Stimulated activated CD4-positive, alpha-beta T cell treated with anti-CD3 and anti-CD28 coated beads, Interleukin-15, amount 100 ng/mL, for 1 hour (primary cell): ENCODE data around the gene SLC2A9.
"Not testable (repeated sequence)": the region's sequence is repeated elsewhere in the genome, so short reads cannot be mapped to it uniquely, and the experiment has no call there.

ENCODE experiments used
- DNase-seq, 2 donors: peaks; one replicate each; pipeline ENCODE4 v3.0.0-alpha.2; 2020; ENCODE audit warnings: low read depth in 1 of 2, low spot score in 1 of 2

Gene SLC2A9

DNA sequence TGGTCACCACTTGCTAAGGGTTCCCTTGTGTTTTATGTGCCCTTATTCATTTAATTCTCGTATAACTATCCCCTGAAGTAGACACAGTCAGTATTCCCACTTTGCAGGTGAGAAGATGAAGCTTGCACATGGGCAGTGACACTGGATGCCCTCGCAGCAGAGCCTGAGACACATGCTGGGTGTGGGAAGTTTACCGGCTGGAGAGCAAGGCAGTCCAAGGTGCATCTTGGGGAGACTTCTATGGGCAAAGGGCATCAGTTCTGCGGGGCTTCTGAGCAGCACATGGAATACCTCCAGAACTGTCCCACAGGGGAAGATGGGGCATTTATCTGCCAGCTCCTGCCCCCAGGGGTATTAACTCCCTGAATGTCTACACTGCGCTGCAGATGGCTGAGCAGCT, 92.2 kb downstream of the SLC2A9 start:
- DNase-seq = no peak

DNA sequence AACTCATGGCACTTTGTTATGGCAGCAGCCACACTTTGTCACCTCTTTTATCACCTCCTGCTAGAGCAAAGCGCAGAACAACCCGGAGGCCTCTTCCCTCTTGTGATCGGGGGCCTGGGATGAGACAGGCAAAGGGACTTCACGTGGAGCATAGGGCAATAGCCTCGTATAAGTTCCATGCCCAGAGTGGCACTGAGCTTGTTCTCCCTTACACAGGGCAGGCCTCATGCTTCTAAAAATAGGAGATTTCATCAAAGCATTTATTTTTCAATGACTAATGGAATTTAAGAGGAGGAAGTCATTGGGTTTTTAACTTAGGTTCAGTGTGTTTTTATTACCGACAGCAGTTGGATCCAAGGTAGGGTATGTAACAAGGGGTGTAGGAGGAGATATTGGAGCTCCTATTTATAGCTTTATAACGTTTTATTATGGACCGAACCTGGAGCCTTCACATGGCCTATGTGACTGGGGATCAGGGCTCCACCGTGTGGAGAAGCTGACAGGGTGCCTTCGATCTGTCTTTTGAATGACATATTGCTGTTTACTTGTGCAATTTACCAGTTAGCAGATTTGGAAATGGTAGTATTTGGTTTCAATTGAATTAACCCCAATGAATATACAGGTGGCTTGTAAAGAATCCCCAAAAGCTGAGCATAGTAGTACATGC, 93.8 kb downstream of the SLC2A9 start:
- no peak for DNase-seq

GRCh38 chr4:9926586-9926985, 94.7 kb downstream of the SLC2A9 start:
- no peak for DNase-seq

DNA sequence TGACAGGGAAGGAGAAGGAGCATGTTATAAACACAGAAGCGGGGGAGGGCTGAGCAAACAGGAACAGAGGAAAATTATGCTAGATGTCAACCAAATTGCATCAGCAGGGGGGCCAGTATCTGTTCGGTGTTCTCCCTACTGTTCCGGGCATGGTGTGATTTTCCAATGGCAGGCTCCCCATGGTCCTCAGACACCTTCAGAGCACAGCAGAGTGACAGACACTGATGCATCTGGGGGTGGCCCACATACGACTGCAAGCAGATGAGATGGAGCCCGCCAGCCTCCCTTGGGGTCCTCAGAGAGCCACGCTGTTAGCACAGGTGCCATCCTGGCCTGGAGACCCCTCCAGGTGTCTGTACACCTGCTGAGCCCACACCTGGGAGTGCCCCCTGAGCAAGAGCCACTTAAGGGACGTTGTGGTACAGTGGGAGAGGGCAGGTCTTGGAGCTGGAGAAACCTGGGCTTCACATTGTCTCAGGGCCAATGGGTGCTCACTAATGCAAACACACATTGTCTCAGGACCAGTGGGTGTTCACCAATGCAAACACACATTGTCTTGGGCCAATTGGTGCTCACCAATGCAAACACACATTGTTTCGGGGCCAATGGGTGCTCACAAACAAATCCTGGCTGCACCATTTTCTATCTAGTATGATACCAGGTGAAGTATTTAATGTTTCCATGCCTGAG, 95.4 kb downstream of the SLC2A9 start:
- no peak for DNase-seq

GRCh38 chr4:9924750-9925149, 96.5 kb downstream of the SLC2A9 start:
- no peak for DNase-seq

GRCh38 chr4:9923195-9923812, 98.0 kb downstream of the SLC2A9 start:
- no peak for DNase-seq

GRCh38 chr4:9921326-9921725, 100.0 kb downstream of the SLC2A9 start:
- DNase-seq = no peak

DNA sequence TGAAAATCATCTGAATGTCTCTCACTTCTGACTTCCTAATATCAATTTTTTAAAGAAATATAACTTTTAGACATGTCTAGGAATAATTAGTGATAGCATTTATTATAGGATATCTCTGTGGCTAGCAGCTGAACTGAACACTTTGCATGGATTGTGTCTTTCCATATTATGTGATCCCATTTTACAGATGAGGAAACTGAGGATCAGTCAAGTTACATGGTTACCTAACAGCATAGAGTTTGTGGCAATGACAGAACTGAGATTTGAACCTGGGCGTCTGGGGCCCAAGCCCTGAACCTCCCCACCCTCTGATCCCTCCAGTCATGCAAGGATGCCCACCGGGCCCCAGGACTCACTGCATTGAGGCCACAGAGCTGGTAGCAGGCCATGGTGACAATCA, 101.3 kb downstream of the SLC2A9 start:
- DNase-seq = no peak

GRCh38 chr4:9919047-9919446, 102.2 kb downstream of the SLC2A9 start:
- no peak for DNase-seq

DNA sequence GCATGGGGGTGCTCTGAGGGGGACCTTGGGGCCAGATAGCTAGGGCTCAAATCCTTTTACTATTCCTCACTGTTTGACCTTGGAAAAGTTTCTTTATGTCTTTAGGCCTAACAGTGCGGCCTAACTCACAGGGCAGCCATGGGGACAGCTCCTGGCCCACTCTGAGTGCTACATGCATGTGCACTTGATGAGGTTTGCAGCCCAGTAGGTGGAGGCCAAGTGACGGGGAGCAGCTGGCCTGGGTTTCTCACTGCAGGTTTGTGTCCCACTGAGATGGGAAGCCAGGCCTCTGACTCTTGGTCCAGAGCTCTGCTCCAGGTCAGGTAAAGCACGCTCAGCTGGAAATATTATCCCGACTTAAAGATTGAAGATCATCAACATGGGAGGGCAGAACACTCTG, 102.8 kb downstream of the SLC2A9 start:
- no peak for DNase-seq

GRCh38 chr4:9916937-9917336, 104.4 kb downstream of the SLC2A9 start:
- DNase-seq = no peak

- no peak for DNase-seq
Observed at GRCh38 chr4:9916346-9916745, 105.0 kb downstream of the SLC2A9 start.

- DNase-seq = no peak
Observed at GRCh38 chr4:9913846-9914245, 107.5 kb downstream of the SLC2A9 start.

GRCh38 chr4:9906996-9907395, 114.3 kb downstream of the SLC2A9 start:
- no peak for DNase-seq

GRCh38 chr4:9904976-9905587, 116.2 kb downstream of the SLC2A9 start:
- no peak for DNase-seq

DNA sequence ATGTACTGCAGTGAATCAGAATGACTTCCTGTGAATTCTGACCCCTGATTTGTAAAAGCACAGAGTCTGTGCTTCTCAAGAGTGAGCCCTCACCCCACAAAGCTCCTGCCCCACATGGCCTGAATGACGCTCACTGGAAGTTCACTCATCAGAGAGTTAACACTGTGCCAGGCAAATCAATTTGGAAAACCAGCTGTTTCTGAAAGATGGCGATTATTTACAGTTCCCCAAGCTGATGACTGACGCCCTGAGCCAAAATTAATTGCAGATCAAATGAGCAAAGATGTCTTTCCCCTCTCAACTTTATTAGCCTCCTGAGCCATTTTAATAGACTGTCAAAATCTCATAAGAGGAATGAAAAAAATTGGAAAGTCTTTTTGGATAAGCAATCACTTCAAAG, 118.0 kb downstream of the SLC2A9 start:
- no peak for DNase-seq

GRCh38 chr4:9901257-9901656, 120.0 kb downstream of the SLC2A9 start:
- DNase-seq = no peak

DNA sequence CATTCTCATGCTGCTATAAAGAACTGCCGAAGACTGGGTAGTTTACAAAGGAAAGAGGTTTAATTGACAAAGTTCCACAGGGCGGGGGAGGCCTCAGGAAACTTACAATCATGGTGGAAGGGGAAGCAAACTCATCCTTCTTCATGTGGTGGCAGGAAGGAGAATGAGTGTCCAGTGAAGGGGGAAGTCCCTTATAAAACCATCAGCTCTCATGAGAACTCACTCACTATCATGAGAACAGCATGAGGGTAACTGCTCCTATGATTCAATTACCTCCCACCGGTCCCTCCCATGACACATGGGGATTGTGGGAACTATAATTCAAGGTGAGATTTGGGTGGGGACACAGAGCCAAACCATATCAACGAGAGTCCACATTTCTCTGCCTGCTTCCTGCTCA, 120.7 kb downstream of the SLC2A9 start:
- DNase-seq = not testable (repeated sequence)

- no peak for DNase-seq
Observed at GRCh38 chr4:9899306-9900055, 121.8 kb downstream of the SLC2A9 start.

GRCh38 chr4:9898596-9899305, 122.5 kb downstream of the SLC2A9 start:
- no peak for DNase-seq

GRCh38 chr4:9895333-9895705, 126.0 kb downstream of the SLC2A9 start:
- DNase-seq = no peak
